ENCODE results near the gene FXR1. TPM values are rescaled to one million over a fixed set of nuclear protein-coding genes. Genes with fewer than 3 reads are reported as not detected.

FXR1 gene
- total RNA-seq, 1 experiment from 2014 or later: 215 TPM

DNA sequence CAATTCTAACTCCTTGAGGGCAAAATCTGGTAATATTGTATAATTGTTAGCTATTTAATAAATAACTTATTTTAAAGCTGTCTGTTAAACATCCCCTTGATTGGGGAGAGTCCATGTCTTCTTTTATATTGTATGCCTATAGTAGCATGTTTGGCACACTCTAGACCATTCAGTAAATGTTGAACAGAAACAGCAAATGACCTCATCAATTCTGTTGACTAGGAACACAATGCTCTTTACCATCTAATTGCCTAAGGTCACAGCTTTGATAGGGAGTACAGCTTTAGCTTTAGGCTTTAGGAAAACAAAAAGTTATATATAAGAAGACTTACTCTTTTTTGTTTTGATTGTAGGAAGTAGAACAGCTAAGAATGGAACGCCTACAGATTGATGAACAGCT is 50.1 kb downstream of the FXR1 start:
- Histone ChIP-seq H3K36me3 (ENCODE audit: control insufficient read depth in 1 of 2, insufficient read depth in 2 of 2, low read length in 2 of 2) (peaks cover 51 to 56% of the 10 kb centered on the region in 2 experiments), H2AFZ (ENCODE audit: low read depth, low read length, poor library complexity, severe bottlenecking) (no peak overlapping the region), H3K9ac (ENCODE audit: low read length) (no peak overlapping the region), H4K20me1 (ENCODE audit: insufficient read depth) (no peaks in the 10 kb centered on the region; the same call in none of the 2 replicates), H3K79me2 (ENCODE audit: insufficient read depth, low read length) (peaks cover 87% of the 10 kb centered on the region), H3K4me3 (replicated peaks in 1 of 2; ENCODE audit: low read depth in 1 of 2, low read length in 2 of 2) (no peak overlapping the region), H3K4me2 (ENCODE audit: low read length) (no peak overlapping the region), H3K27me3 (ENCODE audit: insufficient read depth, low read length) (no peaks in the 10 kb centered on the region), H3K9me2 (ENCODE audit: insufficient read depth) (no peaks in the 10 kb centered on the region), H3K9me3 (ENCODE audit: control insufficient read depth in 1 of 2, insufficient read depth in 1 of 2, low read depth in 1 of 2, low read length in 2 of 2) (no peaks in the 10 kb centered on the region), H3K4me1 (ENCODE audit: control insufficient read depth in 1 of 2, insufficient read depth in 2 of 2, low read length in 2 of 2) (no peaks in the 10 kb centered on the region), H3K27ac (ENCODE audit: low read depth, low read length) (no peak overlapping the region)
- no peak for DNase-seq (ENCODE audit: low read depth, low spot score)
- no TSS peak for BruUV-seq (replicated peaks)
- no peak for ATAC-seq
- RAD21 ChIA-PET (ENCODE audit: low non-redundant PET in 1 of 2, low total read pairs in 2 of 2, uncharacterized antibody in 2 of 2, unreplicated experiment in 2 of 2): no interaction called here
- POLR2A ChIA-PET: no interaction called here
- TF ChIP-seq ZNF274 (IDR thresholded peaks at IDR 0.05; ENCODE audit: low read depth, low read length): no peak
- no peak for TF ChIP-seq SP1 (IDR thresholded peaks at IDR 0.05; ENCODE audit: low read depth)
- no peak for TF ChIP-seq SRF (IDR thresholded peaks at IDR 0.05; ENCODE audit: low read depth)
- TF ChIP-seq, protein P1, sequence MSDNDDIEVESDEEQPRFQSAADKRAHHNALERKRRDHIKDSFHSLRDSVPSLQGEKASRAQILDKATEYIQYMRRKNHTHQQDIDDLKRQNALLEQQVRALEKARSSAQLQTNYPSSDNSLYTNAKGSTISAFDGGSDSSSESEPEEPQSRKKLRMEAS (IDR thresholded peaks at IDR 0.05): no peak
- no peak for TF ChIP-seq POLR2A (IDR thresholded peaks at IDR 0.05; ENCODE audit: borderline replicate concordance, extremely low read depth, insufficient read depth, insufficient read length)
- no peak for TF ChIP-seq CTCF (IDR thresholded peaks at IDR 0.05 in 2 of 3, conservative IDR thresholded peaks at IDR 0.05 in 1 of 3; ENCODE audit: borderline replicate concordance in 1 of 3, insufficient read depth in 1 of 3, low read depth in 2 of 3, low read length in 2 of 3)
- no peak for TF ChIP-seq SIN3A (IDR thresholded peaks at IDR 0.05; ENCODE audit: low read depth)
- no peak for TF ChIP-seq YY1 (IDR thresholded peaks at IDR 0.05; ENCODE audit: extremely low read depth, insufficient replicate concordance, low read depth, low read length)
- no peak for TF ChIP-seq ZFX (IDR thresholded peaks at IDR 0.05)
- TF ChIP-seq POLR2AphosphoS5 (IDR thresholded peaks at IDR 0.05; ENCODE audit: low read depth, low read length): no peak
- no peak for TF ChIP-seq JUND (IDR thresholded peaks at IDR 0.05)
- TF ChIP-seq EZH2phosphoT487 (IDR thresholded peaks at IDR 0.05; ENCODE audit: borderline replicate concordance): no peak
- TF ChIP-seq CBX3 (IDR thresholded peaks at IDR 0.05; ENCODE audit: low read depth): no peak
- no peak for TF ChIP-seq EZH2 (IDR thresholded peaks at IDR 0.05)
- TF ChIP-seq, protein P2, sequence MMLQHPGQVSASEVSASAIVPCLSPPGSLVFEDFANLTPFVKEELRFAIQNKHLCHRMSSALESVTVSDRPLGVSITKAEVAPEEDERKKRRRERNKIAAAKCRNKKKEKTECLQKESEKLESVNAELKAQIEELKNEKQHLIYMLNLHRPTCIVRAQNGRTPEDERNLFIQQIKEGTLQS (IDR thresholded peaks at IDR 0.05): no peak
- no peak for TF ChIP-seq CEBPB (IDR thresholded peaks at IDR 0.05; ENCODE audit: low read depth)
- CTCF ChIA-PET: no interaction called here
- intact Hi-C loops (cut with micrococcal nuclease): no loop called here

Measured in HCT116 (cell line).